Kidney (tissue), 14 donors: ENCODE results near the gene HBE1. TPM values are rescaled to one million over a fixed set of nuclear protein-coding genes. Genes with fewer than 3 reads are reported as not detected.
"Not testable (repeated sequence)": the region's sequence is repeated elsewhere in the genome, so short reads cannot be mapped to it uniquely, and the experiment has no call there.

Source experiments
- DNase-seq, 5 donors: peaks; one replicate each; pipeline ENCODE4 v3.0.0-alpha.2; 2013 to 2020
- FAIRE-seq: peaks from 2 replicates; lab custom pipeline; 2012; peaks lifted over from hg19 to GRCh38; lab: Jason Lieb, UNC
- H3K27ac ChIP-seq, 2 donors: one replicate each; pipeline ENCODE4 v1.7.0; 2013; ENCODE audit warnings: low read depth in 2 of 2, low read length in 2 of 2, inconsistent platforms in 1 of 2
- H3K27me3 ChIP-seq: one replicate; pipeline ENCODE4 v1.7.1; 2013; ENCODE audit warnings: low read length, inconsistent platforms; ENCODE audit not compliant: control insufficient read depth, insufficient read depth
- H3K36me3 ChIP-seq, 3 donors: one replicate each; pipeline versions ENCODE4 v1.7.0 to v1.7.1; 2013; ENCODE audit warnings: low read length in 3 of 3, control low read depth in 1 of 3, inconsistent platforms in 1 of 3; ENCODE audit not compliant: insufficient read depth in 3 of 3, control insufficient read depth in 2 of 3
- H3K4me1 ChIP-seq, 3 donors: one replicate each; pipeline versions ENCODE4 v1.7.0 to v1.7.1; 2013; ENCODE audit warnings: low read length in 3 of 3, inconsistent platforms in 1 of 3, low read depth in 1 of 3; ENCODE audit not compliant: control insufficient read depth in 2 of 3, insufficient read depth in 2 of 3
- H3K4me3 ChIP-seq, 3 donors: one replicate each; pipeline versions ENCODE4 v1.7.0 to v1.8.1; 2013; ENCODE audit warnings: low read length in 3 of 3, control low read depth in 1 of 3, inconsistent platforms in 1 of 3
- H3K9ac ChIP-seq, 3 donors: one replicate each; pipeline versions ENCODE4 v1.7.0 to v1.7.1; 2013; ENCODE audit warnings: low read length in 3 of 3, control low read depth in 1 of 3, inconsistent platforms in 1 of 3
- H3K9me3 ChIP-seq, 3 donors: one replicate each; pipeline versions ENCODE4 v1.7.0 to v1.7.1; 2013; ENCODE audit warnings: low read length in 3 of 3, control low read depth in 1 of 3, inconsistent platforms in 1 of 3; ENCODE audit not compliant: control insufficient read depth in 2 of 3, insufficient read depth in 1 of 3
- CTCF ChIP-seq: IDR thresholded peaks from 3 replicates; pipeline ENCODE4 v1.5.1; 2012; ENCODE audit warnings: mild to moderate bottlenecking, moderate library complexity, borderline replicate concordance; ENCODE audit not compliant: insufficient read depth; ENCODE audit errors: extremely low read depth
- intact Hi-C: fragments of 100-400 bp; cut with DNase I; formaldehyde crosslinking; loops from one replicate; pipeline ENCODE4 v1.11.1; 2022
- polyA plus RNA-seq: library from polyadenylated mRNA; stranded (reverse); fragments of 350-450 nt; fragmentation: Illumina TruSeq; extraction: RNeasy Lipid Tissue Mini Kit (QIAGEN cat#74804); gene quantifications from one replicate; pipeline ENCODE4 v1.2.3, GENCODE V29; 2014; ENCODE audit warnings: low read depth, low replicate concordance; ENCODE audit not compliant: insufficient read depth
- total RNA-seq: library from RNA; stranded (reverse); fragmentation: NEBNext Ultra II Directional; extraction: Animal tissue kit (Norgen Biotek cat#: 25700); gene quantifications from one replicate; pipeline ENCODE4 v1.2.1, GENCODE V29; 2021
- donor health status: control.
- donor health status: control.
- donor health status: control.
- donor health status: control.
- donor health status: control.
- donor health status: DM: yes; HTN: yes; CAD: no.
- donor health status: Normal renal cell carcinoma (clear cell type).

HBE1 gene
- total and polyA plus RNA-seq, 2 donors from 2014 or later = not detected

- FAIRE-seq = no peak
- intact Hi-C loops = no loop called here
- TF ChIP-seq CTCF = no peak
These were observed 28.1 kb upstream of the HBE1 start for GRCh38 chr11:5297721-5298323.

GRCh38 chr11:5294342-5294995 is 24.7 kb upstream of the HBE1 start:
- FAIRE-seq, H3K9ac ChIP-seq, H3K4me3 ChIP-seq, H3K36me3 ChIP-seq, H3K9me3 ChIP-seq, H3K4me1 ChIP-seq, H3K27me3 ChIP-seq, H3K27ac ChIP-seq, intact Hi-C loops: not testable (repeated sequence)
- peak in 1 of 5 donors; percentile 49 for DNase-seq

More at GRCh38 chr11:5297721-5298323, 28.1 kb upstream of the HBE1 start:
- Histone ChIP-seq H3K4me3 (no peak overlapping the region), H3K27me3 (no peaks in the 10 kb centered on the region), H3K36me3 (no peaks in the 10 kb centered on the region), H3K27ac (no peak overlapping the region), H3K9ac (no peak overlapping the region), H3K4me1 (no peaks in the 10 kb centered on the region), H3K9me3 (no peaks in the 10 kb centered on the region)
- DNase-seq = no peak

- TF ChIP-seq CTCF = no peak
- DNase-seq = no peak
- FAIRE-seq = no peak
- H3K27me3 ChIP-seq = no peaks in the 10 kb centered on the region
- H3K27ac ChIP-seq = no peak overlapping the region
- intact Hi-C loops = no loop called here
- no peaks in the 10 kb centered on the region for H3K36me3 ChIP-seq
- no peaks in the 10 kb centered on the region for H3K9me3 ChIP-seq
- H3K9ac ChIP-seq = no peak overlapping the region
- no peaks in the 10 kb centered on the region for H3K4me1 ChIP-seq
- H3K4me3 ChIP-seq = no peak overlapping the region
These were observed 23.3 kb upstream of the HBE1 start for GRCh38 chr11:5293028-5293427.

- TF ChIP-seq CTCF = peak; percentile 38
- intact Hi-C loops = no loop called here
- Histone ChIP-seq H3K4me1 (no peaks in the 10 kb centered on the region), H3K27me3 (no peaks in the 10 kb centered on the region), H3K9ac (no peak overlapping the region), H3K9me3 (no peaks in the 10 kb centered on the region), H3K27ac (no peak overlapping the region), H3K36me3 (no peaks in the 10 kb centered on the region), H3K4me3 (no peak overlapping the region)
- DNase-seq = peak in 2 of 5 donors; percentile 2 to 9
- no peak for FAIRE-seq
These were observed 21.6 kb upstream of the HBE1 start for GRCh38 chr11:5291207-5291838.
